NCI-H1092 (cell line): ENCODE data around the gene E4F1.
"Not testable (repeated sequence)": the region's sequence is repeated elsewhere in the genome, so short reads cannot be mapped to it uniquely, and the experiment has no call there.

Source experiments
- DNase-seq: peaks from one replicate; lab custom pipeline; 2025; lab: John Stamatoyannopoulos, UW

E4F1 gene

GRCh38 chr16:2230376-2230775 lies 7.0 kb downstream of the E4F1 start:
- DNase-seq = no peak

- no peak for DNase-seq
Measured at GRCh38 chr16:2231016-2231931, 7.9 kb downstream of the E4F1 start.

DNA sequence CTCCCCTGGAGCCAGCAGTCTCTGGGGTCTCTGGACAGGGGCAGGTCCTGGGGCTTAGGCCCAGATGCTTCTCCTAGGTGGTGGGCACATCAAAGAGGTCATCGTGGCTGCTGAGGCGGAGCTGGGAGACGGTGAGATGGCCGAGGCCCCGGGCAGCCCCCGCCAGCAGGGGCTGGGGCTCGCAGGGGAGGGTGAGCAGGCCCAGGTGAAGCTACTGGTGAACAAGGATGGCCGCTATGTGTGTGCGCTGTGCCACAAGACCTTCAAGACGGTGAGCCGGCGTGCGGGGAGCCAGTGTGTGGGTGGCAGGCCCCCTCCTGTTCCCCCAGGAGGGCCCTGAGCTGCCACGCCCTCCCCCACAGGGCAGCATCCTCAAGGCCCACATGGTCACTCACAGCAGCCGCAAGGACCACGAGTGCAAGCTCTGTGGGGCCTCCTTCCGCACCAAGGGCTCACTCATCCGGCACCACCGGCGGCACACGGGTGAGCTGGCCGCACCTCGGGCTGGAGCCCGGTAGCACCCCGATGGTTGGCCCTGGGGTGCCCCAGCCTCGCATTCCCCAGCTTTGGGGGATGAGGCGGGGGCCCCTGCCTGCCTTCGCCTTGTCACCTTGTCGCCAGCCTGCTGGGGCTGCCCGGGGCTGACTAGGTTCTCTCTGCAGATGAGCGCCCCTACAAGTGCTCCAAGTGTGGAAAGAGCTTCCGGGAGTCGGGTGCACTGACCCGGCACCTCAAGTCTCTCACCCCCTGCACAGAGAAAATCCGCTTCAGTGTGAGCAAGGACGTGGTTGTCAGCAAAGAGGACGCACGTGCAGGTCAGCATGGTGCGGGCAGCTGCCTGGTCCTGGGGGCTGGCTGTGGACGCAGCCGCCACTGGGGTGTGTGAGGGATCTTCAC lies 9.0 kb downstream of the E4F1 start:
- no peak for DNase-seq

DNA sequence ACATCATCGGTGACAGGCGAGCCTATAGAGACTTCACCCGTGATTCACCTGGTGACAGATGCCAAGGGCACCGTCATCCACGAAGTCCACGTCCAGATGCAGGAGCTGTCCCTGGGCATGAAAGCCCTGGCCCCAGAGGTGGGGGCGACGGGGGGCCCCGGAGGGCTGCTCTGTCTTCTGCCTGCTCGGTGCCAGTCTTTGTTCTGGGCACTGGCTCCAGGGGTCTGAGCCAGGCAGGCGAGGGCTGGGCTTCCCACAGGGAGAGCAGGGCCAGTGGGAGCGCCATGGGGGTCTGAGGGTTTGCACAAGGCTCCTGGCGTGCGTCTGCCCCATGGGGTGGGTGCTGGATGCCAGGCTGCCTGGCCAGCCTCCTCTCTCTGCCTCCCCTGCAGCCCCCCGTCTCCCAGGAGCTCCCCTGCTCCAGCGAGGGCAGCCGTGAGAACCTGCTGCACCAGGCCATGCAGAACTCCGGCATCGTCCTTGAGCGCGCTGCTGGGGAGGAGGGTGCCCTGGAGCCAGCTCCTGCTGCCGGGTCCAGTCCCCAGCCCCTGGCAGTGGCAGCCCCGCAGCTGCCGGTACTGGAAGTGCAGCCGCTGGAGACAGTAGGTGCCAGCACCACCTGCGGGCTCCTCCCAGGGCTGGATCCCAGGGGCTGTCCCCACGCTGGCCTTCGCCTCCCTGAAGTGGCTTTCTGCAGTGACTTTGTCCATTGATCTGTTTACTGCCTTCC lies 9.8 kb downstream of the E4F1 start:
- no peak for DNase-seq

- no peak for DNase-seq
Measured at GRCh38 chr16:2233872-2234812, 10.8 kb downstream of the E4F1 start.

- DNase-seq = no peak
Measured at GRCh38 chr16:2234813-2235170, 11.4 kb downstream of the E4F1 start.

DNA sequence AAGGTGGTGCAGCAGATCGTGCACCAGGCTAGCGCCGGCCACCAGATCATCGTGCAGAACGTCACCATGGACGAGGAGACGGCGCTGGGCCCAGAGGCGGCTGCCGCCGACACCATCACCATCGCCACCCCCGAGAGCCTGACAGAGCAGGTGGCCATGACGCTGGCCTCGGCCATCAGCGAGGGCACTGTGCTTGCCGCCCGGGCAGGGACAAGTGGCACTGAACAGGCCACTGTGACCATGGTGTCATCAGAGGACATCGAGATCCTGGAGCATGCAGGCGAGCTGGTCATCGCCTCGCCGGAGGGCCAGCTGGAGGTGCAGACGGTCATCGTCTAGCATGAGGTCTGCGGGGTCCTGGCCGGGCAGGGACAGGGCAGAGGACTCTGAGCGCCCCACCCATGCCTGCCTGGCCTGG lies 11.9 kb downstream of the E4F1 start:
- DNase-seq = no peak

DNA sequence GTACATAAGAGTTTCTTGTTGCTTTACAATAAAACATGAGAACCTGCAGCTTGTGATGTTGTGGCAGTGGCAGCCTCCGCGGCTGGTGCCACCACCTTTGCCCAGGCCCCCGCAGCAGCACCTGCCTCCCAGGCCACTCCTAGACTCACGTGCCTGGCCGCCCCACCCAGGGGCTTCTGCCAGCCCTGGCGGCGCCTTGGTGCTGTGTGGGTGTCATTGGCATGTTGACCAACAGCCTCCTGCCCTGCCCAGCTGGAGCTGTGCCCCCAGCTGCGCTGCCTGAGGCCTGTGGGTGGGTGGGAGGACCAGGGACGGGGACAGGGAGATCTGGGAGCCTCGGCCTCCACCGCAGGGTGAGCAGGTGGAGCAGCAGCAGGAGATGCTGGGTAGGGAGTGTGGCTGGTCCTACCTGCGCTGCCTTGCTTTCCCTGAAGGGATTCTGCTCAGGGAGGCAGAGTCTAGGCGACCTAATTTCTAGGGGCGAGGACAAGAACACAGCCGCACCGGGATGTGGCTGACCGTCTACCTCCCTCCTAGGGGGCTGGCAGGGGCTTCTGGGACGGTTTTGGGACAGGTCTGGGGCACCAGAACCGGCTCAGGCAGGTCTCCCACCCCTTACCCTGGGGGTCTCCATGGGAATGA lies 12.4 kb downstream of the E4F1 start:
- no peak for DNase-seq

GRCh38 chr16:2236337-2237101 lies 13.1 kb downstream of the E4F1 start, which contains the start of gene DNASE1L2:
Gene DNASE1L2, plus strand, starts transcription at chr16:2236444. Its CDS starts 373 bp downstream, at chr16:2236817.
- no peak for DNase-seq

DNA sequence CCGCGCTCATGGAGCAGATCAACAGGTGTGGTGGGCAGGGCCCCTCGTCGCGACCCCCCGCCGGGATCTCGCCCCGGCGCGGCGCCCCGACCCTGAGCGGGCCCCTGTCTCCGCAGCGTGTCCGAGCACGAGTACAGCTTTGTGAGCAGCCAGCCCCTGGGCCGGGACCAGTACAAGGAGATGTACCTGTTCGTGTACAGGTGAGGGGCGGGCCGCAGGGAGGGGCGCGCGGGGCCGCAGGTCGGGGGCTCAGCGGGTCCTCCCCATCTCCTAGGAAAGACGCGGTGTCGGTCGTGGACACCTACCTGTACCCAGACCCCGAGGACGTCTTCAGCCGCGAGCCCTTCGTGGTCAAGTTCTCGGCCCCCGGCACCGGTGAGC lies 13.7 kb downstream of the E4F1 start:
- no peak for DNase-seq

DNA sequence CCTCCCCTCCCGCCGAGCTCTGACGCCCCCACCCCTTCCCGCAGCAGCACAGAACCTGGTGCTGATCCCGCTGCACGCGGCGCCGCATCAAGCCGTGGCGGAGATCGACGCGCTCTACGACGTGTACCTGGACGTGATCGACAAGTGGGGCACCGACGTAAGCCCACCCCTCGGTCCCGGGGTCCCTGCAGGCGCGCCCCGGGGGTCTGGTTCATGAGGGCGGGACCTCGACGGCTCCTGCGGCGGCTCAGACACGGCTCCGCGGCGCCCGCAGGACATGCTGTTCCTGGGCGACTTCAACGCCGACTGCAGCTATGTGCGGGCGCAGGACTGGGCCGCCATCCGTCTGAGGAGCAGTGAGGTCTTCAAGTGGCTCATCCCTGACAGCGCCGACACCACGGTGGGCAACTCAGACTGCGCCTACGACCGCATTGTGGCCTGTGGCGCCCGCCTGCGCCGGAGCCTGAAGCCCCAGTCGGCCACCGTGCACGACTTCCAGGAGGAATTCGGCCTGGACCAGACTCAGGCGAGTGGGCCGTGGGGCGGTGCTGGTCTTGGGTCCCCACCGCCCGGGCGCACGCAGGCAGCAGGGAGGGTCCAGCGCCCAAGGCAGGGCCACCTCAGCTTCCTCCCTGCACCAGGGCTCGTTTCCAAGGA lies 14.2 kb downstream of the E4F1 start:
- DNase-seq = no peak

DNA sequence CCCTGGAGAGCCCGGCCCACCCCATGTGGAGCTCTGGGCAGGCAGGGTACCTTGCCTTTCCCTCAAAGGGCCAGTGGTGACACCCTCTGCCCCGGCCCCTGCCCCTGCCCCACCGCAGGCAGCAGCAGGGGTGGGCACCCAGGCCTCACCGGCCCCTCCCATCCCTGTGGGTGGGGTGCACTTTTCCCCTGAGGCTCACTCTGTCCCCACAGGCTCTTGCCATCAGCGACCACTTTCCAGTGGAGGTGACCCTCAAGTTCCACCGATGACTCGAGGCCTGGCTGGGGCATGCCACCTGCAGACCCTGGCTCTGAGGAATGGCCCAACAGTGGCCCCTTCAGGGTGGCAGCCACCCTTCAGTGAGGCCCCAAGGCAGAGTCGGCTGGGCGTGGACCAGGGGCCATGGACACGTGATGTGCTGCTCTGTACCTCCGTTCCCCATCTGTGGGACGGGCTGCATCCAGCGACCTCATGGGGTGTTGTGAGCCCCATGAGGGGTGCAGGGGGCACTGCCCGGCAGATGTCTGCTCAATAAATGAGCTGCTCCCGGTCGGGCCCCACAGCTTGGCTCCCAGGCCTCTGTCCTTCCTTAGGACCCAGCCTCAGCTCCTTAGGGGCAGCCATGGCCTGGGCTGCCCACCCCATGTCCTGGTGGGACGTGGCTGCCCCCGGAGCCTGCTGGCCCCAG lies 14.9 kb downstream of the E4F1 start:
- DNase-seq = no peak

- no peak for DNase-seq
Measured at GRCh38 chr16:2238838-2239675, 15.7 kb downstream of the E4F1 start.

DNA sequence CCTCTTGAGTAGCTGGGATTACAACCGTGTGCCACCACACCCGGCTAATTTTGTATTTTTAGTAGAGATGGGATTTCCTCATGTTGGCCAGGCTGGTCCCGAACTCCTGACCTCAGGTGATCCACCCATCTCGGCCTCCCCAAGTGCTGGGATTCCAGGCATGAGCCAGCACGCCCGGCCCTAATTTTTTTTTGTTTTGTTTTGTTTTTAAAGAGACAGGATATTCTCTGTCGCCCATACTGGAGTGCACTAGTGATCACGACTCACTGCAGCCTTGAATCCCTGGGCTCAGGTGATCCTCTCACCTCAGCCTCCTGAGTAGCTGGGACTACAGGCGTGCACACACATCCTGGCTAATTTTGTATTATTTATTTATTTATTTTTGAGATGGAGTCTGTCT lies 16.9 kb downstream of the E4F1 start:
- not testable (repeated sequence) for DNase-seq

DNA sequence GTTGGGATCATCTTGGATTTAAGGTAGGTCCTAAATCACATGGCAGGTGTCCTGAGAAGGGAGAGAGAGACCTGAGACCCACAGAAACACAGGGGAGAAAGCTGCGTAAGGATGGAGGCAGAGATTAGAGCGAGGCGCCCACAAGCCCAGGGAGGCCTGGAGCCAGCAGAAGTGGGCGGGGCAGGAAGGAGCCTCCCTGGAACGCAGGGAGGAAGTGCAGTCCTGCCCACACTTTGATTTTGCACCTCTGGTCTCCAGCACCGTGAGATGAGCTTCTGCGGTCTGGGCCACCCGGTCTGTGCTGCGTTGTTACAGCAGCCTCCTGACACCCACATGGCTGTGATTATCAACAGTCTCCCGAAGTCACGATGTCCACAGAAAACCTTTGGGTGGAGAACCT lies 19.2 kb downstream of the E4F1 start:
- DNase-seq = no peak

DNA sequence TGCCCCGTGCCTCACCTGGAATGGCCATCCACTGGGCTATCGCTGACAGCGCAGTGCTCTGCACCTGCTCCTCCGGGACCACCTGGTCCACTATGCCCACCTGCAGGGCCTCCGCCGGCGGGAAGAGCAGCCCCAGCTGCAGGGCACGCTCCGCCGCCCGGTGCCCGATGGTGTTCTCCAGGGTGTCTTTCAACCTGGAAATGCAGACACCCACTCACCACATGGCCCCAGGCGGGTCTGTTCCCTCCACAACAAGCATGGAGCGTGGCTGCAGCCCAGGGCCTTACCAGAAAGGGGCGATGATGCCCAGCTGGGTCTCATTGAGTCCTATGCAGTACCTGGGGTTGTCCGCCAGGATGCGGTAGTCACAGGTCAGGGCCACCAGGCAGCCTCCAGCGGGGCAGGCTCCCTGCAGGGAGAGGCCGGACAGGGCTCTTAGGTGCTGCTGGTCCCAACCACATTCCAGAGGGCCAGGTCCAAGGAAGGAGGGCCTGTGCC lies 19.7 kb downstream of the E4F1 start:
- DNase-seq = no peak

GRCh38 chr16:2243781-2244180 lies 20.4 kb downstream of the E4F1 start:
- DNase-seq = no peak

DNA sequence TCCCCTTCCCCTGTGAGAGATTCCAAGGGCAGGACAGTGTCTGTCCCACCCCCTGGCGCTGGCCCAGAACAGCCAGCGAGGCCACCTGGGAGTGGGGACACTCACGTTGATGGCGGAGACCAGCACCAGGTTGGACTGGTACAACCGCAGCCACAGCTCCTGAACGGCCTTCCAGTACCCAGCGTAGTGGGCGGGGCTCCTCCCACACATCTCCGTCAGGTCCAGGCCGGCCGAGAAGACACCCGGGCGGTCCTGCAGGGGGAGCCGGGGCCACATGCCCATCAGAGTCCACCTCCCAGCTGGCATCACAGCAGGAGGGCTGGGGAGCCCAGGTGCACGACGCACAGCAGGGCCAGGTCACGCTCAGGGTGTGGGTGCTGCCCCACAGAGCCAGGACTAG lies 20.9 kb downstream of the E4F1 start:
- DNase-seq = no peak
